Astrocyte of the spinal cord (primary cell): ENCODE results near the gene BCKDHB.
"Not testable (repeated sequence)": the region's sequence is repeated elsewhere in the genome, so short reads cannot be mapped to it uniquely, and the experiment has no call there.

ENCODE experiments used
- DNase-seq: peaks from one replicate; pipeline ENCODE4 v3.0.0; 2011; ENCODE audit warnings: low read depth, low spot score
- H3K4me3 ChIP-seq: 2 replicates; pipeline ENCODE4 v1.5.1; 2011; ENCODE audit warnings: low read depth, mild to moderate bottlenecking, low read length, moderate library complexity
- in situ Hi-C: cut with HindIII; loops from 2 replicates; pipeline ENCODE4 v1.10.0; 2017; ENCODE audit warnings: low sequenced_read_pairs
- TF ChIP-seq, protein P1 (sequence below): IDR thresholded peaks from 2 replicates; pipeline ENCODE4 v1.5.1; 2012; ENCODE audit warnings: low read depth, mild to moderate bottlenecking, low read length, inconsistent platforms

The BCKDHB gene

GRCh38 chr6:80235647-80236046 is 129.2 kb downstream of the BCKDHB start:
- no peak overlapping the region for H3K4me3 ChIP-seq
- no peak for DNase-seq
- TF ChIP-seq, protein P1, sequence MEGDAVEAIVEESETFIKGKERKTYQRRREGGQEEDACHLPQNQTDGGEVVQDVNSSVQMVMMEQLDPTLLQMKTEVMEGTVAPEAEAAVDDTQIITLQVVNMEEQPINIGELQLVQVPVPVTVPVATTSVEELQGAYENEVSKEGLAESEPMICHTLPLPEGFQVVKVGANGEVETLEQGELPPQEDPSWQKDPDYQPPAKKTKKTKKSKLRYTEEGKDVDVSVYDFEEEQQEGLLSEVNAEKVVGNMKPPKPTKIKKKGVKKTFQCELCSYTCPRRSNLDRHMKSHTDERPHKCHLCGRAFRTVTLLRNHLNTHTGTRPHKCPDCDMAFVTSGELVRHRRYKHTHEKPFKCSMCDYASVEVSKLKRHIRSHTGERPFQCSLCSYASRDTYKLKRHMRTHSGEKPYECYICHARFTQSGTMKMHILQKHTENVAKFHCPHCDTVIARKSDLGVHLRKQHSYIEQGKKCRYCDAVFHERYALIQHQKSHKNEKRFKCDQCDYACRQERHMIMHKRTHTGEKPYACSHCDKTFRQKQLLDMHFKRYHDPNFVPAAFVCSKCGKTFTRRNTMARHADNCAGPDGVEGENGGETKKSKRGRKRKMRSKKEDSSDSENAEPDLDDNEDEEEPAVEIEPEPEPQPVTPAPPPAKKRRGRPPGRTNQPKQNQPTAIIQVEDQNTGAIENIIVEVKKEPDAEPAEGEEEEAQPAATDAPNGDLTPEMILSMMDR, result no peak
- in situ Hi-C loops, result no loop called here

GRCh38 chr6:80238754-80239153 is 132.3 kb downstream of the BCKDHB start:
- H3K4me3 ChIP-seq, result not testable (repeated sequence)

GRCh38 chr6:80245043-80245442 is 138.6 kb downstream of the BCKDHB start:
- TF ChIP-seq, protein P1, result no peak
- DNase-seq, result no peak
- in situ Hi-C loops, result no loop called here
- no peak overlapping the region for H3K4me3 ChIP-seq

More at GRCh38 chr6:80238754-80239153, 132.3 kb downstream of the BCKDHB start:
- DNase-seq, in situ Hi-C loops: not testable (repeated sequence)

- H3K4me3 ChIP-seq, result no peak overlapping the region
- in situ Hi-C loops, result no loop called here
- TF ChIP-seq, protein P1, result no peak
These were observed 143.4 kb downstream of the BCKDHB start for GRCh38 chr6:80249897-80250296.

DNA sequence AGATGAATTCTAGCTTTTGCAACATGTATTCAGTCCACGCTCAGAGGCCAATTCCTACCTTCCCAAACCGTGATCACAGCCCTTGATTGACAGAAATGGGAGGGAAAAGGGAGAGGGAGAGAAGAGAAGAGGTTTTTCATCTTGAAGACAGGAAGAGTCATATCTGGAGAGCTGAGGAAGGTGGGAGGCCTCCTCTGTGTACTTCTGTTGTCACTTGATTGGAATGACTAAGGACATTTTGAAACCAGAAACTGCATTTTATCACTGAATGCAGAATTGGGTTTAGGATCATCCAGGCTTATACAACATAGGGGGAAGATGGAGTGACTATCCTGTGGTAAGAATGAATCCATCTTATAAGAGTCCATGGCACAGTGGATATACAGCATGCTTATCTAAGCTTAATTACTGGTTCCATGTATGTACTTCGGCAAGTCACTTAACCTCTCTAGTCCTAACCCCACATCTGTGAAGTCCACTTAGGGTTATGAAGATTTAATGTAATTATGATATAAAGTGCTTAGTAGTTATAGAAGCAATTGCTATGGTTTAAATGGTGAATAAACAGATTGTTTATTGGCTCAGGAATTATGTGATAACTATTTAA is 144.0 kb downstream of the BCKDHB start:
- in situ Hi-C loops, result no loop called here
- TF ChIP-seq, protein P1, result no peak
- DNase-seq, result no peak
- no peak overlapping the region for H3K4me3 ChIP-seq

More at GRCh38 chr6:80249897-80250296, 143.4 kb downstream of the BCKDHB start:
- no peak for DNase-seq

- TF ChIP-seq, protein P1, result no peak
- in situ Hi-C loops, result no loop called here
- no peak for DNase-seq
- no peak overlapping the region for H3K4me3 ChIP-seq
These were observed 144.8 kb downstream of the BCKDHB start for GRCh38 chr6:80251321-80251720.

DNA sequence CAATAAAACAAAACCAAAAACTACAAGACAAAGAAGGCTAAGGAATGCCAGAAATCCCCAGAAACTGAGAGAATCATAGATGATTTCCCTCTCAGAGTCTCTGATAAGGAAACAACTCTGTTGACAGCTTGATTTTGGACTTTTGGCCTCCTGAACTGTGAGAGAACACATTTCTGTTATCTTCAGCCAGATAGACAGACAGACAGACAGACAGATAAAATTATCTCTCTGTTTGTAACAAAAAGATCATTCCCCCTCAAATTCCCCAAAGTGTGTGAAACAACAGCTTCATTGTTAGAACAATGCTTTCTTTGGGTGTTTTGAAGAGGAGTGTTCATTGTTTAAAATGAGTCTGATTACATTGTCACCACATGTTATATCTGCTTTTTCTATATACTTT is 148.2 kb downstream of the BCKDHB start:
- TF ChIP-seq, protein P1, result no peak
- no peak overlapping the region for H3K4me3 ChIP-seq
- in situ Hi-C loops, result no loop called here
- DNase-seq, result no peak
